ENCODE measurements around the gene RXRB. TPM values are rescaled to one million over a fixed set of nuclear protein-coding genes. Genes with fewer than 3 reads are reported as not detected.
A peak's percentile ranks its signal among the peaks of the same experiment; 100 is the strongest.

The RXRB gene
- total and polyA plus RNA-seq, 2 of the 13 experiments (the other 11 are each of a cell fraction or from before 2014, with no cell fraction given) = 26.7 to 55.7 TPM

DNA sequence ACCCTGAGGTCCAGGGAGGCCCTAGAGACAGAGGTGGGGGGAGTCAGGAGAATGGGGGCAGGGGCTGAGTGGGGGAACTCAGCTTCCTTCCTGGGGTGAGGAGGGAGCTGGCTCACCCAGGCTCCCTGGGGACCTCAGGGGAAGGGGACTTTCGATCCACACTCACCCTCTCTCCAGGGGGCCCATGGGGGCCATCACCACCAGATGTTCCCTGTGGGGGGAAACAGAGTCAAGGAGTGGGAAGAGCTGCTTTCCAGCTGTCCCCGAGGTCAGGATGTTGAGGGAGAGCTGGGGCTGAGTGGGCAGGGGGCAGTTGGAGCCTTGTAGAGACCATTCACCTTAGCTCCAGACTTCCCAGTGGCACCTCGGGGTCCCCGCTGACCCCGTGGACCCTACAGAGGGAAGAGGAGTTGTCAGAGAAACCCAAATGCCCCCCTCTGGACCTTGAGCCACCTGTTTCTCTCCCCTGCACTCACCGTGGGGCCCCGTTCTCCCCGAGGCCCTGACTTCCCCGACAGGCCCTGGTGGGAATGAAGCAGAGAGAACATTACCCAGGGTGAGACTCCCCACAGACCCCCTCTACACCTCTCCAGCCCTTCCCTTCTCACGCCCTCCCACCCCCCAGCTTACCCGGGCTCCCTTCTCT, 26.8 kb downstream of the RXRB start:
- no peaks in the 10 kb centered on the region for H3K79me2 ChIP-seq (ENCODE audit: insufficient read depth, low read length)
- peaks cover 22% of the 10 kb centered on the region for H3K4me1 ChIP-seq (ENCODE audit: insufficient read depth, low read length)
- H4K20me1 ChIP-seq (ENCODE audit: insufficient read depth, low read length) = no peaks in the 10 kb centered on the region
- H3K27ac ChIP-seq (ENCODE audit: extremely low read length, insufficient read depth, low read length) = no peak overlapping the region
- 0 out of 2 replicates have a peak overlapping the region, but pooled peaks have one; percentile 14 for H3K4me2 ChIP-seq (ENCODE audit: low read depth, low read length)
- BruUV-seq (replicated peaks) = no TSS peak
- TF ChIP-seq HNF4G (IDR thresholded peaks at IDR 0.05; ENCODE audit: borderline replicate concordance, low read depth, low read length) = peak; percentile 9; the same call in 1 of the 2 replicates
- TF ChIP-seq HNF4G (CRISPR knock-in tag; IDR thresholded peaks at IDR 0.05; ENCODE audit: borderline replicate concordance, low read depth) = no peak
- no peak for TF ChIP-seq ZNF256 (CRISPR knock-in tag; conservative IDR thresholded peaks at IDR 0.05)
- in situ Hi-C loops (cut with HindIII; ENCODE audit: extremely low pct_ligation_motif_present, low pct_unique_long_range_greater_than_20kb) = no loop called here
- no peak overlapping the region for H2AFZ ChIP-seq (ENCODE audit: low read length)
- FAIRE-seq (no peak), DNase-seq (ENCODE audit: low spot score) (no peak), ATAC-seq (no peak)
- no peak overlapping the region for H3K9ac ChIP-seq (ENCODE audit: insufficient read depth, low read depth, low read length)
- POLR2A ChIA-PET = interaction anchor here (0.8 to 1.7 kb wide), 5 partner anchors 12 to 1860 kb away, joined by 3 to 7 read pairs (median 4); no protein-coding TSS in a partner anchor
- H3K9me3 ChIP-seq (ENCODE audit: low read length) = no peaks in the 10 kb centered on the region
- CTCF ChIA-PET (ENCODE audit: low intra/inter-chr PET ratio, low total read pairs) = interaction anchor here (1.7 to 2.8 kb wide), 3 partner anchors 12 to 159 kb away, joined by 10 to 14 read pairs (median 11); no protein-coding TSS in a partner anchor
- no peaks in the 10 kb centered on the region for H3K36me3 ChIP-seq (replicated peaks in 1 of 2; ENCODE audit: control insufficient read depth in 1 of 2, insufficient read depth in 2 of 2, low read length in 2 of 2)
- 1% methylated on average over 10 of the region's 11 CpGs for WGBS (ENCODE audit: low lambda C conversion rate)
- intact Hi-C loops (cut with micrococcal nuclease; ENCODE audit: unreplicated experiment) = loop anchor here (2.0 kb wide), 1 partner anchor 75 kb away; no protein-coding TSS in a partner anchor
- peaks cover 5 to 53% of the 10 kb centered on the region in 2 experiments; a peak in 4 of 5 replicates for H3K27me3 ChIP-seq (ENCODE audit: control insufficient read depth in 1 of 2, insufficient read depth in 2 of 2, low read length in 2 of 2)
- H3K4me3 ChIP-seq (replicated peaks in 1 of 3; ENCODE audit: insufficient read depth in 1 of 3, low read depth in 2 of 3, low read length in 3 of 3) = no peak overlapping the region

DNA sequence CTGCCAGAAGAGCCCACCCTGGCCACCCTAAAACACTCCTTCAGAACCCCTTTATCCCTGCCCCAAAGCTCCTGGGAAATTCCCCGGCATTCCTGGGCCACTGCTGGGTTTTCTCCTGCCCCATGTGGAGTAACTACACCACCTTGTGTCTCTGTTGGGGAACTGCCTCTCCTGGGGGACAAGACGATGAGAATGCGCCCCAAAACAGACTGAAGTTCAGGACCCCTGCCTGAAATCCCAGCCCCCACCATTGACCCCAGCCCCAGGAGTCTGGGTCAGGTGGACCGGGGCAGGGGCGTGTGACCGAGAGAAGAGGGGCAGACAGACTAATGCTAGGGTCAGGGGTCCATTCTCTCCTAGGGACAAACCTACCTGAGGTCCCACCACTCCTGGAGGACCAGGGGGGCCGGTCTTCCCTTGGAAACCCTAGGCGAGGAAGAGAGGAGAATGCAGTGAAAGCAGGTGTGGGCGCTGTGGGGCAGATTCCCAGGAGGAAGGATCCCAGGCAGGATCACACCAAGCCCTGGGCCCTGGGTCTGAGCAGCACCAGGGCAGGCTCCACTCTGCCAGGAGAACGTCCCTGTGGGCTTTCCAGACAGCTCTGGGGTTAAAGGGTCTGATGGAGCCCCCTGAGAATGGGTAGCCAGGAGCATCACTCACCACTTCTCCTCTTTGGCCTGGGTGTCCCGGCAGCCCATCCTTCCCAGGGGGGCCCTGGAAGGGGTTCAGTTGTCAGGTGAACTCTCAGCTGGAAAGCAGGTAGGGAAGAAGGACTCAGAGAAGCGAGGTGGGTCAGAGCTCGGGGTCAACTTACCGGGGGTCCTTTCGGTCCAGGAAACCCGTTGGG, 27.6 kb downstream of the RXRB start:
- no peaks in the 10 kb centered on the region for H4K20me1 ChIP-seq (ENCODE audit: insufficient read depth, low read length)
- peaks cover 2 to 48% of the 10 kb centered on the region in 2 experiments; a peak in 4 of 5 replicates for H3K27me3 ChIP-seq (ENCODE audit: control insufficient read depth in 1 of 2, insufficient read depth in 2 of 2, low read length in 2 of 2)
- H2AFZ ChIP-seq (ENCODE audit: low read length) = no peak overlapping the region
- H3K9ac ChIP-seq (ENCODE audit: insufficient read depth, low read depth, low read length) = no peak overlapping the region
- in situ Hi-C loops (cut with HindIII; ENCODE audit: extremely low pct_ligation_motif_present, low pct_unique_long_range_greater_than_20kb) = no loop called here
- WGBS (ENCODE audit: low lambda C conversion rate) = 2% methylated on average over 15 of the region's 16 CpGs
- H3K4me3 ChIP-seq (replicated peaks in 1 of 3; ENCODE audit: insufficient read depth in 1 of 3, low read depth in 2 of 3, low read length in 3 of 3) = peak overlapping the region in 1 of 3 experiments; percentile 5; a peak in 1 of 6 replicates
- DNase-seq (ENCODE audit: low spot score) (peak; percentile 53), FAIRE-seq (peak; percentile 82), ATAC-seq (peak; percentile 65)
- no TSS peak for BruUV-seq (replicated peaks)
- no peaks in the 10 kb centered on the region for H3K79me2 ChIP-seq (ENCODE audit: insufficient read depth, low read length)
- H3K27ac ChIP-seq (ENCODE audit: extremely low read length, insufficient read depth, low read length) = no peak overlapping the region
- CTCF ChIA-PET (ENCODE audit: low intra/inter-chr PET ratio, low total read pairs) = interaction anchor here (1.1 to 2.8 kb wide), 5 partner anchors 12 to 158 kb away, joined by 9 to 14 read pairs (median 11); no protein-coding TSS in a partner anchor
- H3K9me3 ChIP-seq (ENCODE audit: low read length) = no peaks in the 10 kb centered on the region
- intact Hi-C loops (cut with micrococcal nuclease; ENCODE audit: unreplicated experiment) = loop anchor here (1.0 to 2.0 kb wide), 3 partner anchors 55 to 159 kb away; no protein-coding TSS in a partner anchor
- H3K4me1 ChIP-seq (ENCODE audit: insufficient read depth, low read length) = peaks cover 22% of the 10 kb centered on the region
- POLR2A ChIA-PET = interaction anchor here (0.8 to 1.7 kb wide), 5 partner anchors 26 to 1861 kb away, joined by 3 to 6 read pairs (median 4); no protein-coding TSS in a partner anchor
- peak overlapping the region; percentile 39 for H3K4me2 ChIP-seq (ENCODE audit: low read depth, low read length)
- no peaks in the 10 kb centered on the region for H3K36me3 ChIP-seq (replicated peaks in 1 of 2; ENCODE audit: control insufficient read depth in 1 of 2, insufficient read depth in 2 of 2, low read length in 2 of 2)
- TF ChIP-seq SATB2 (CRISPR knock-in tag; IDR thresholded peaks at IDR 0.05) (no peak), KDM5A (IDR thresholded peaks at IDR 0.05; ENCODE audit: borderline replicate concordance, low read length) (no peak), ZNF709 (CRISPR knock-in tag; IDR thresholded peaks at IDR 0.05) (no peak), RAD21 (CRISPR knock-in tag; IDR thresholded peaks at IDR 0.05) (peak; percentile 91), ZNF550 (CRISPR knock-in tag; IDR thresholded peaks at IDR 0.05; ENCODE audit: borderline replicate concordance) (no peak)
- TF ChIP-seq, protein P1, sequence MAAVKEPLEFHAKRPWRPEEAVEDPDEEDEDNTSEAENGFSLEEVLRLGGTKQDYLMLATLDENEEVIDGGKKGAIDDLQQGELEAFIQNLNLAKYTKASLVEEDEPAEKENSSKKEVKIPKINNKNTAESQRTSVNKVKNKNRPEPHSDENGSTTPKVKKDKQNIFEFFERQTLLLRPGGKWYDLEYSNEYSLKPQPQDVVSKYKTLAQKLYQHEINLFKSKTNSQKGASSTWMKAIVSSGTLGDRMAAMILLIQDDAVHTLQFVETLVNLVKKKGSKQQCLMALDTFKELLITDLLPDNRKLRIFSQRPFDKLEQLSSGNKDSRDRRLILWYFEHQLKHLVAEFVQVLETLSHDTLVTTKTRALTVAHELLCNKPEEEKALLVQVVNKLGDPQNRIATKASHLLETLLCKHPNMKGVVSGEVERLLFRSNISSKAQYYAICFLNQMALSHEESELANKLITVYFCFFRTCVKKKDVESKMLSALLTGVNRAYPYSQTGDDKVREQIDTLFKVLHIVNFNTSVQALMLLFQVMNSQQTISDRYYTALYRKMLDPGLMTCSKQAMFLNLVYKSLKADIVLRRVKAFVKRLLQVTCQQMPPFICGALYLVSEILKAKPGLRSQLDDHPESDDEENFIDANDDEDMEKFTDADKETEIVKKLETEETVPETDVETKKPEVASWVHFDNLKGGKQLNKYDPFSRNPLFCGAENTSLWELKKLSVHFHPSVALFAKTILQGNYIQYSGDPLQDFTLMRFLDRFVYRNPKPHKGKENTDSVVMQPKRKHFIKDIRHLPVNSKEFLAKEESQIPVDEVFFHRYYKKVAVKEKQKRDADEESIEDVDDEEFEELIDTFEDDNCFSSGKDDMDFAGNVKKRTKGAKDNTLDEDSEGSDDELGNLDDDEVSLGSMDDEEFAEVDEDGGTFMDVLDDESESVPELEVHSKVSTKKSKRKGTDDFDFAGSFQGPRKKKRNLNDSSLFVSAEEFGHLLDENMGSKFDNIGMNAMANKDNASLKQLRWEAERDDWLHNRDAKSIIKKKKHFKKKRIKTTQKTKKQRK (IDR thresholded peaks at IDR 0.05; ENCODE audit: low read length) = no peak
- TF ChIP-seq, protein P2, sequence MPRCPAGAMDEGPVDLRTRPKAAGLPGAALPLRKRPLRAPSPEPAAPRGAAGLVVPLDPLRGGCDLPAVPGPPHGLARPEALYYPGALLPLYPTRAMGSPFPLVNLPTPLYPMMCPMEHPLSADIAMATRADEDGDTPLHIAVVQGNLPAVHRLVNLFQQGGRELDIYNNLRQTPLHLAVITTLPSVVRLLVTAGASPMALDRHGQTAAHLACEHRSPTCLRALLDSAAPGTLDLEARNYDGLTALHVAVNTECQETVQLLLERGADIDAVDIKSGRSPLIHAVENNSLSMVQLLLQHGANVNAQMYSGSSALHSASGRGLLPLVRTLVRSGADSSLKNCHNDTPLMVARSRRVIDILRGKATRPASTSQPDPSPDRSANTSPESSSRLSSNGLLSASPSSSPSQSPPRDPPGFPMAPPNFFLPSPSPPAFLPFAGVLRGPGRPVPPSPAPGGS (CRISPR knock-in tag; IDR thresholded peaks at IDR 0.05) = peak; percentile 50; the same call in 1 of the 2 replicates
